IPS-18c (cell line): ENCODE measurements around the gene HTR6.
"Not testable (repeated sequence)": the region's sequence is repeated elsewhere in the genome, so short reads cannot be mapped to it uniquely, and the experiment has no call there.

Experiments
- H3K4me3 ChIP-seq: 2 replicates; pipeline ENCODE4 v1.7.0; 2013; ENCODE audit warnings: low read depth, mild to moderate bottlenecking, low read length, moderate library complexity; ENCODE audit not compliant: insufficient read depth
- H3K9me3 ChIP-seq: one replicate; pipeline ENCODE4 v1.6.1; 2013; ENCODE audit warnings: mild to moderate bottlenecking, low read length, moderate library complexity; ENCODE audit not compliant: control insufficient read depth, insufficient read depth

HTR6 gene

GRCh38 chr1:19635064-19635463 lies 29.6 kb upstream of the HTR6 start:
- not testable (repeated sequence) for H3K9me3 ChIP-seq, H3K4me3 ChIP-seq

- no peak overlapping the region for H3K4me3 ChIP-seq
- no peaks in the 10 kb centered on the region for H3K9me3 ChIP-seq
These were observed 29.0 kb upstream of the HTR6 start for GRCh38 chr1:19635646-19636045.

- H3K9me3 ChIP-seq = no peaks in the 10 kb centered on the region
- no peak overlapping the region for H3K4me3 ChIP-seq
These were observed 28.6 kb upstream of the HTR6 start for GRCh38 chr1:19636065-19636464.

GRCh38 chr1:19636749-19637148 lies 27.9 kb upstream of the HTR6 start:
- not testable (repeated sequence) for H3K4me3 ChIP-seq, H3K9me3 ChIP-seq

- Histone ChIP-seq H3K4me3 (no peak overlapping the region), H3K9me3 (no peaks in the 10 kb centered on the region)
These were observed 27.1 kb upstream of the HTR6 start for GRCh38 chr1:19637606-19638005.

GRCh38 chr1:19639228-19639627 lies 25.4 kb upstream of the HTR6 start:
- not testable (repeated sequence) for H3K4me3 ChIP-seq, H3K9me3 ChIP-seq

GRCh38 chr1:19639999-19640362 lies 24.7 kb upstream of the HTR6 start:
- peaks cover 4% of the 10 kb centered on the region for H3K9me3 ChIP-seq
- H3K4me3 ChIP-seq = no peak overlapping the region

GRCh38 chr1:19640363-19641316 lies 24.0 kb upstream of the HTR6 start:
- H3K9me3 ChIP-seq = peaks cover 4% of the 10 kb centered on the region
- no peak overlapping the region for H3K4me3 ChIP-seq

- H3K9me3 ChIP-seq = peaks cover 4% of the 10 kb centered on the region
- no peak overlapping the region; the same call in 1 of the 2 replicates for H3K4me3 ChIP-seq
These were observed 21.6 kb upstream of the HTR6 start for GRCh38 chr1:19643121-19643520.

GRCh38 chr1:19643602-19644394 lies 20.9 kb upstream of the HTR6 start, which contains the start of gene NBL1:
NBL1 (plus strand) TSS chr1:19644311; CDS start chr1:19655031, 10,720 bp downstream.
- Histone ChIP-seq H3K9me3 (peaks cover 4% of the 10 kb centered on the region), H3K4me3 (peak within 1 kb of the TSS; percentile 71)

- peaks cover 4% of the 10 kb centered on the region for H3K9me3 ChIP-seq
- peak overlapping the region; percentile 71 for H3K4me3 ChIP-seq
These were observed 20.3 kb upstream of the HTR6 start for GRCh38 chr1:19644395-19644680.

GRCh38 chr1:19644681-19645410 lies 19.8 kb upstream of the HTR6 start:
- Histone ChIP-seq H3K4me3 (peak overlapping the region; percentile 71), H3K9me3 (peaks cover 4% of the 10 kb centered on the region)

GRCh38 chr1:19645411-19646251 lies 19.0 kb upstream of the HTR6 start:
- H3K4me3 ChIP-seq = peak overlapping the region; percentile 71
- peaks cover 4% of the 10 kb centered on the region for H3K9me3 ChIP-seq

GRCh38 chr1:19646377-19647319 lies 18.0 kb upstream of the HTR6 start:
- no peak overlapping the region for H3K4me3 ChIP-seq
- peaks cover 4% of the 10 kb centered on the region for H3K9me3 ChIP-seq

- no peak overlapping the region for H3K4me3 ChIP-seq
- peaks cover 4% of the 10 kb centered on the region for H3K9me3 ChIP-seq
These were observed 17.0 kb upstream of the HTR6 start for GRCh38 chr1:19647643-19648042.

GRCh38 chr1:19648239-19648638 lies 16.4 kb upstream of the HTR6 start:
- Histone ChIP-seq H3K9me3 (peaks cover 3% of the 10 kb centered on the region), H3K4me3 (no peak overlapping the region)
